GM23338 (cell line): Measurements from ENCODE around the gene C22orf23.

Source experiments
- CREB1 ChIP-seq: fragments of 250-450 bp; sonication (Bioruptor Pico); IDR thresholded peaks from 2 replicates; pipeline ENCODE4 v1.5.0; 2020; ENCODE audit warnings: low read depth, mild to moderate bottlenecking, moderate library complexity
- CTCF ChIP-seq, 2 experiments: fragments of 200-600 bp in 1 of 2; sonication (generic) in 1 of 2; conservative IDR thresholded peaks; 2 replicates each; pipeline versions ENCODE4 v1.5.1 to v1.6.1; 2016 to 2017; ENCODE audit warnings: antibody characterized with exemption in 2 of 2, low read depth in 2 of 2, mild to moderate bottlenecking in 2 of 2, moderate library complexity in 1 of 2
- EZH2 ChIP-seq: fragments of 200-600 bp; sonication (generic); IDR thresholded peaks from one replicate; pipeline ENCODE4 v1.8.0; 2017; ENCODE audit warnings: antibody characterized with exemption, mild to moderate bottlenecking, low read depth; ENCODE audit not compliant: unreplicated experiment
- EZH2phosphoT487 ChIP-seq: fragments of 200-600 bp; sonication (generic); IDR thresholded peaks from one replicate; pipeline ENCODE4 v1.8.1; 2018; ENCODE audit warnings: antibody characterized with exemption; ENCODE audit not compliant: unreplicated experiment
- JUNB ChIP-seq: IDR thresholded peaks from one replicate; pipeline ENCODE4 v1.6.1; 2016; ENCODE audit warnings: antibody characterized with exemption; ENCODE audit not compliant: unreplicated experiment
- POLR2AphosphoS5 ChIP-seq: IDR thresholded peaks from 2 replicates; pipeline ENCODE4 v1.6.1; 2016; ENCODE audit warnings: antibody characterized with exemption, low read depth
- STAT1 ChIP-seq: IDR thresholded peaks from one replicate; pipeline ENCODE4 v1.6.1; 2016; ENCODE audit warnings: antibody characterized with exemption; ENCODE audit not compliant: unreplicated experiment

- TF ChIP-seq CTCF (conservative IDR thresholded peaks at IDR 0.05; ENCODE audit: low read depth in 2 of 2): no peak
- no peak for TF ChIP-seq POLR2AphosphoS5
- no peak for TF ChIP-seq EZH2phosphoT487
- TF ChIP-seq EZH2: no peak
- no peak for TF ChIP-seq STAT1
- TF ChIP-seq CREB1: no peak
- no peak for TF ChIP-seq JUNB
Measured at GRCh38 chr22:37975153-37975552, 21.8 kb upstream of the C22orf23 start.
